Measurements from ENCODE around the gene SV2C.

SV2C gene

GRCh38 chr5:76378355-76378754, 295.2 kb downstream of the SV2C start:
- Mint-ChIP-seq H3K27ac (no peak overlapping the region), H3K36me3 (no peaks in the 10 kb centered on the region), H3K4me3 (no peak overlapping the region), H3K9me3 (ENCODE audit: low read depth) (no peaks in the 10 kb centered on the region), H3K27me3 (no peaks in the 10 kb centered on the region), H3K4me1 (ENCODE audit: low read depth) (peaks cover 28% of the 10 kb centered on the region)

- peaks cover 36% of the 10 kb centered on the region for H3K4me1 Mint-ChIP-seq (ENCODE audit: low read depth)
Measured at GRCh38 chr5:76379316-76379715, 296.1 kb downstream of the SV2C start.

GRCh38 chr5:76379855-76380254, 296.7 kb downstream of the SV2C start:
- no peaks in the 10 kb centered on the region for H3K9me3 Mint-ChIP-seq (ENCODE audit: low read depth)
- H3K36me3 Mint-ChIP-seq: no peaks in the 10 kb centered on the region
- no peak overlapping the region for H3K4me3 Mint-ChIP-seq
- H3K4me1 Mint-ChIP-seq (ENCODE audit: low read depth): peaks cover 40% of the 10 kb centered on the region
- H3K27ac Mint-ChIP-seq: no peak overlapping the region
- no peaks in the 10 kb centered on the region for H3K27me3 Mint-ChIP-seq

More at GRCh38 chr5:76379316-76379715, 296.1 kb downstream of the SV2C start:
- Mint-ChIP-seq H3K27me3 (no peaks in the 10 kb centered on the region), H3K36me3 (no peaks in the 10 kb centered on the region), H3K27ac (no peak overlapping the region), H3K4me3 (peak overlapping the region; percentile 17), H3K9me3 (ENCODE audit: low read depth) (no peaks in the 10 kb centered on the region)

- H3K4me3 Mint-ChIP-seq: no peak overlapping the region
- no peaks in the 10 kb centered on the region for H3K9me3 Mint-ChIP-seq (ENCODE audit: low read depth)
- H3K27ac Mint-ChIP-seq: no peak overlapping the region
- H3K27me3 Mint-ChIP-seq: no peaks in the 10 kb centered on the region
- no peaks in the 10 kb centered on the region for H3K36me3 Mint-ChIP-seq
- peaks cover 46% of the 10 kb centered on the region for H3K4me1 Mint-ChIP-seq (ENCODE audit: low read depth)
Measured at GRCh38 chr5:76380346-76381066, 297.3 kb downstream of the SV2C start.

- Mint-ChIP-seq H3K4me3 (no peak overlapping the region), H3K27ac (peak overlapping the region; percentile 22), H3K9me3 (ENCODE audit: low read depth) (no peaks in the 10 kb centered on the region), H3K4me1 (ENCODE audit: low read depth) (peaks cover 51% of the 10 kb centered on the region), H3K36me3 (no peaks in the 10 kb centered on the region), H3K27me3 (no peaks in the 10 kb centered on the region)
Measured at GRCh38 chr5:76383126-76383832, 300.1 kb downstream of the SV2C start.

- Mint-ChIP-seq H3K4me3 (peak overlapping the region; percentile 28), H3K4me1 (ENCODE audit: low read depth) (peaks cover 47% of the 10 kb centered on the region)
Measured at GRCh38 chr5:76384189-76384588, 301.0 kb downstream of the SV2C start.

GRCh38 chr5:76384705-76385104, 301.5 kb downstream of the SV2C start:
- H3K27ac Mint-ChIP-seq: no peak overlapping the region
- H3K9me3 Mint-ChIP-seq (ENCODE audit: low read depth): no peaks in the 10 kb centered on the region
- no peaks in the 10 kb centered on the region for H3K36me3 Mint-ChIP-seq
- peaks cover 45% of the 10 kb centered on the region for H3K4me1 Mint-ChIP-seq (ENCODE audit: low read depth)
- peak overlapping the region; percentile 38 for H3K4me3 Mint-ChIP-seq
- no peaks in the 10 kb centered on the region for H3K27me3 Mint-ChIP-seq

More at GRCh38 chr5:76384189-76384588, 301.0 kb downstream of the SV2C start:
- no peak overlapping the region for H3K27ac Mint-ChIP-seq
- no peaks in the 10 kb centered on the region for H3K9me3 Mint-ChIP-seq (ENCODE audit: low read depth)
- H3K36me3 Mint-ChIP-seq: no peaks in the 10 kb centered on the region
- H3K27me3 Mint-ChIP-seq: no peaks in the 10 kb centered on the region

GRCh38 chr5:76385540-76385939, 302.4 kb downstream of the SV2C start:
- H3K4me1 Mint-ChIP-seq (ENCODE audit: low read depth): peaks cover 51% of the 10 kb centered on the region
- no peak overlapping the region for H3K27ac Mint-ChIP-seq
- no peaks in the 10 kb centered on the region for H3K9me3 Mint-ChIP-seq (ENCODE audit: low read depth)
- no peak overlapping the region for H3K4me3 Mint-ChIP-seq
- no peaks in the 10 kb centered on the region for H3K27me3 Mint-ChIP-seq
- no peaks in the 10 kb centered on the region for H3K36me3 Mint-ChIP-seq

- Mint-ChIP-seq H3K27ac (no peak overlapping the region), H3K27me3 (no peaks in the 10 kb centered on the region)
Measured at GRCh38 chr5:76386360-76386759, 303.2 kb downstream of the SV2C start.

GRCh38 chr5:76388236-76388635, 305.1 kb downstream of the SV2C start:
- no peaks in the 10 kb centered on the region for H3K36me3 Mint-ChIP-seq
- no peaks in the 10 kb centered on the region for H3K27me3 Mint-ChIP-seq
- no peak overlapping the region for H3K27ac Mint-ChIP-seq
- peaks cover 66% of the 10 kb centered on the region for H3K4me1 Mint-ChIP-seq (ENCODE audit: low read depth)
- no peaks in the 10 kb centered on the region for H3K9me3 Mint-ChIP-seq (ENCODE audit: low read depth)
- no peak overlapping the region for H3K4me3 Mint-ChIP-seq

More at GRCh38 chr5:76386360-76386759, 303.2 kb downstream of the SV2C start:
- H3K9me3 Mint-ChIP-seq (ENCODE audit: low read depth): no peaks in the 10 kb centered on the region
- peaks cover 56% of the 10 kb centered on the region for H3K4me1 Mint-ChIP-seq (ENCODE audit: low read depth)
- H3K4me3 Mint-ChIP-seq: no peak overlapping the region
- H3K36me3 Mint-ChIP-seq: no peaks in the 10 kb centered on the region

- H3K27me3 Mint-ChIP-seq: no peaks in the 10 kb centered on the region
- no peaks in the 10 kb centered on the region for H3K9me3 Mint-ChIP-seq (ENCODE audit: low read depth)
- H3K27ac Mint-ChIP-seq: no peak overlapping the region
- H3K36me3 Mint-ChIP-seq: no peaks in the 10 kb centered on the region
- H3K4me1 Mint-ChIP-seq (ENCODE audit: low read depth): peaks cover 67% of the 10 kb centered on the region
- no peak overlapping the region for H3K4me3 Mint-ChIP-seq
Measured at GRCh38 chr5:76388791-76389512, 305.8 kb downstream of the SV2C start.

- H3K4me1 Mint-ChIP-seq (ENCODE audit: low read depth): peaks cover 68% of the 10 kb centered on the region
- H3K4me3 Mint-ChIP-seq: no peak overlapping the region
- H3K36me3 Mint-ChIP-seq: no peaks in the 10 kb centered on the region
- no peaks in the 10 kb centered on the region for H3K9me3 Mint-ChIP-seq (ENCODE audit: low read depth)
- no peak overlapping the region for H3K27ac Mint-ChIP-seq
- H3K27me3 Mint-ChIP-seq: no peaks in the 10 kb centered on the region
Measured at GRCh38 chr5:76389513-76390154, 306.5 kb downstream of the SV2C start.

- H3K9me3 Mint-ChIP-seq (ENCODE audit: low read depth): no peaks in the 10 kb centered on the region
- H3K36me3 Mint-ChIP-seq: no peaks in the 10 kb centered on the region
- peak overlapping the region; percentile 34 for H3K27ac Mint-ChIP-seq
- peaks cover 64% of the 10 kb centered on the region for H3K4me1 Mint-ChIP-seq (ENCODE audit: low read depth)
- H3K4me3 Mint-ChIP-seq: peak overlapping the region; percentile 17
- H3K27me3 Mint-ChIP-seq: no peaks in the 10 kb centered on the region
Measured at GRCh38 chr5:76391014-76391413, 307.8 kb downstream of the SV2C start.

GRCh38 chr5:76393035-76393680, 310.0 kb downstream of the SV2C start:
- H3K27ac Mint-ChIP-seq: peak overlapping the region; percentile 58
- no peaks in the 10 kb centered on the region for H3K27me3 Mint-ChIP-seq
- H3K4me1 Mint-ChIP-seq (ENCODE audit: low read depth): peaks cover 58% of the 10 kb centered on the region
- H3K9me3 Mint-ChIP-seq (ENCODE audit: low read depth): no peaks in the 10 kb centered on the region
- no peaks in the 10 kb centered on the region for H3K36me3 Mint-ChIP-seq
- peak overlapping the region; percentile 7 for H3K4me3 Mint-ChIP-seq

All from activated naive CD8-positive, alpha-beta T cell (primary cell).